Heart right ventricle (tissue), 16 donors: Measurements from ENCODE around the gene ZNF436. TPM values are rescaled to one million over a fixed set of nuclear protein-coding genes. Genes with fewer than 3 reads are reported as not detected.

Source experiments
- ATAC-seq, 8 donors: fragments of 200-7000 bp; cut with Tn5 transposase; one replicate each; pipeline ENCODE4 v1.9.1; 2020; ENCODE audit warnings: mild to moderate bottlenecking in 8 of 8, moderate library complexity in 8 of 8, moderate number of reproducible peaks in 1 of 8
- DNase-seq, 2 donors: peaks; one replicate each; pipeline ENCODE4 v3.0.0-alpha.2; 2020
- H3K27ac ChIP-seq, 10 donors: fragments of 200-600 bp; sonication (generic) in 2 of 10; one replicate each; pipeline versions ENCODE4 v1.5.0 to v1.8.0; 2020 to 2022; ENCODE audit warnings: mild to moderate bottlenecking in 3 of 10
- H3K27me3 ChIP-seq, 7 donors: fragments of 200-600 bp; one replicate each; pipeline ENCODE4 v1.8.0; 2021 to 2022; ENCODE audit warnings: mild to moderate bottlenecking in 2 of 7
- H3K36me3 ChIP-seq, 9 donors: fragments of 200-600 bp; sonication (generic) in 1 of 9; one replicate each; pipeline versions ENCODE4 v1.5.0 to v1.8.0; 2020 to 2022; ENCODE audit warnings: mild to moderate bottlenecking in 2 of 9
- H3K4me1 ChIP-seq, 9 donors: fragments of 200-600 bp; sonication (generic) in 1 of 9; one replicate each; pipeline versions ENCODE4 v1.5.0 to v1.8.0; 2020 to 2022; ENCODE audit warnings: mild to moderate bottlenecking in 4 of 9
- H3K4me3 ChIP-seq, 10 donors: fragments of 200-600 bp; sonication (generic) in 2 of 10; one replicate each; pipeline versions ENCODE4 v1.5.0 to v1.8.0; 2020 to 2022; ENCODE audit warnings: mild to moderate bottlenecking in 7 of 10, moderate library complexity in 2 of 10
- H3K9me3 ChIP-seq, 11 donors: fragments of 200-600 bp in 10 of 11; sonication (generic) in 2 of 11; one replicate each; pipeline versions ENCODE4 v1.5.0 to v1.8.0; 2013 to 2022; ENCODE audit warnings: mild to moderate bottlenecking in 2 of 11, control low read depth in 1 of 11, moderate library complexity in 1 of 11
- CTCF ChIP-seq, 9 donors: fragments of 200-600 bp; sonication (generic) in 2 of 9; IDR thresholded peaks; one replicate each; pipeline versions ENCODE4 v1.5.0 to v1.8.0; 2021 to 2022; ENCODE audit warnings: antibody characterized with exemption in 9 of 9, mild to moderate bottlenecking in 5 of 9, moderate library complexity in 1 of 9
- WGBS, 2 donors: extraction: QIAGEN DNeasy Blood & Tissue Kit; methylation state at CpG; one replicate each; pipeline ENCODE4 v1.1.7; 2013; ENCODE audit warnings: inconsistent platforms in 1 of 2; 5-methylcytosine and 5-hydroxymethylcytosine counted together
- intact Hi-C, 10 donors: fragments of 100-400 bp; cut with DNase I; formaldehyde crosslinking; loops; one replicate each; pipeline versions ENCODE4 v1.11.1 to v1.14.2; 2022
- polyA plus RNA-seq, 2 donors: library from polyadenylated mRNA; stranded (reverse); fragments of 200-250 nt; gene quantifications; one replicate each; pipeline ENCODE4 v1.2.3, GENCODE V29; 2013
- total RNA-seq, 10 donors: library from RNA; stranded (reverse); fragmentation: NEBNext Ultra II Directional in 3 of 10; extraction: Animal tissue kit (Norgen Biotek cat#: 25700) in 3 of 10; gene quantifications; one replicate each; pipeline versions ENCODE4 v1.2.1 to v1.2.4, GENCODE V29; 2021 to 2023
- donor health status: Arrhythmogenic right ventricular cardiomyopathy.
- donor health status: ischemic (EF 13 %, LVEDD 7.1; RV severe dilation, severe dysfunction).
- donor health status: healthy with polysubstance abuse.
- donor health status: DM: no; HTN: yes; CAD: no.
- donor health status: DM: no; HTN: no; CAD: no.
- donor health status: ischemic (EF 25% LVEDD 6.9; RV normal size, moderate dysfunction).
- donor health status: ischemic (EF 25% LVEDD 5.7; RV mildly dilated, moderate dysfunction).
- donor health status: healthy.
- donor health status: DM: yes; HTN: yes; CAD: no.
- donor health status: Ischemic cardiomyopathy.
- donor health status: ischemic (EF 35%, LVEDD 5.7; RV mildly dilated, moderate dysfunction).
- donor health status: nonischemic (EF 11% LVEDD 7.7; RV severe dilation, severe dysfunction).
- donor health status: DM: yes; HTN: yes; CAD: no.
- donor health status: PGD.
- donor health status: ischemic (EF 29% LVEDD 5.4; RV normal size, mild dysfunction).
- donor health status: nonischemic (EF 23%, LVEDD 6.1; RV moderate dilation, normal function).

ZNF436 gene
- total and polyA plus RNA-seq, 12 donors: 3.3 to 25.5 (median 14.7) TPM

- Histone ChIP-seq H3K36me3 (peaks cover 0 to 16% (median 0%) of the 10 kb centered on the region in 9 donors), H3K27me3 (no peaks in the 10 kb centered on the region), H3K9me3 (peaks cover 0 to 3% (median 0%) of the 10 kb centered on the region in 11 donors), H3K4me3 (no peak overlapping the region), H3K27ac (peak overlapping the region in 9 of 10 donors; percentile 72 to 90 (median 82)), H3K4me1 (peaks cover 6 to 48% (median 32%) of the 10 kb centered on the region in 9 donors)
- ATAC-seq (no peak), DNase-seq (no peak)
- 88 to 90% methylated on average over 4 of the region's 4 CpGs for WGBS, 2 donors
- TF ChIP-seq CTCF (IDR thresholded peaks at IDR 0.05): no peak
- intact Hi-C loops: loop anchor here in 1 of 10 donors (2.0 kb wide), 1 partner anchor 27 kb away; the partner anchor contains the start of gene ZNF436
Measured at GRCh38 chr1:23395849-23396248, 26.2 kb upstream of the ZNF436 start.

- H3K4me3 ChIP-seq: peak overlapping the region in 1 of 10 donors; percentile 6
- intact Hi-C loops: loop anchor here in 1 of 10 donors (2.0 kb wide), 1 partner anchor 26 kb away; the partner anchor contains the start of gene ZNF436
Measured at GRCh38 chr1:23395154-23395724, 25.6 kb upstream of the ZNF436 start.

GRCh38 chr1:23394684-23395083, 25.0 kb upstream of the ZNF436 start:
- no peak overlapping the region for H3K4me3 ChIP-seq
- intact Hi-C loops: loop anchor here in 1 of 10 donors (2.0 kb wide), 1 partner anchor 26 kb away; the partner anchor contains the start of gene ZNF436
- H3K4me1 ChIP-seq: peaks cover 2 to 43% (median 27%) of the 10 kb centered on the region in 9 donors
- peak in 2 of 9 donors; percentile 21 to 23 for TF ChIP-seq CTCF (IDR thresholded peaks at IDR 0.05)
- DNase-seq (peak; percentile 76 to 86), ATAC-seq (peak; percentile 81 to 89 (median 86))
- peaks cover 0 to 3% (median 0%) of the 10 kb centered on the region in 11 donors for H3K9me3 ChIP-seq
- H3K27me3 ChIP-seq: no peaks in the 10 kb centered on the region
- peak overlapping the region; percentile 37 to 90 (median 82) for H3K27ac ChIP-seq
- 15 to 17% methylated on average over 7 of the region's 7 CpGs for WGBS, 2 donors
- peaks cover 0 to 16% (median 0%) of the 10 kb centered on the region in 9 donors for H3K36me3 ChIP-seq

More at GRCh38 chr1:23395154-23395724, 25.6 kb upstream of the ZNF436 start:
- H3K4me1 ChIP-seq: peaks cover 2 to 43% (median 27%) of the 10 kb centered on the region in 9 donors
- ATAC-seq (peak in 4 of 8 donors; percentile 4 to 25 (median 18)), DNase-seq (no peak)
- H3K9me3 ChIP-seq: peaks cover 0 to 3% (median 0%) of the 10 kb centered on the region in 11 donors
- peaks cover 0 to 16% (median 0%) of the 10 kb centered on the region in 9 donors for H3K36me3 ChIP-seq
- peak overlapping the region; percentile 37 to 90 (median 82) for H3K27ac ChIP-seq
- 29 to 42% methylated on average over 8 of the region's 8 CpGs for WGBS, 2 donors
- no peak for TF ChIP-seq CTCF (IDR thresholded peaks at IDR 0.05)
- no peaks in the 10 kb centered on the region for H3K27me3 ChIP-seq

- peak; percentile 37 to 67 (median 64) for ATAC-seq
- DNase-seq: no peak
- H3K27ac ChIP-seq: peak overlapping the region in 9 of 10 donors; percentile 72 to 90 (median 82)
- H3K4me3 ChIP-seq: no peak overlapping the region
- H3K9me3 ChIP-seq: peaks cover 0 to 1% (median 0%) of the 10 kb centered on the region in 11 donors
- WGBS, 2 donors: 26 to 42% methylated on average over 4 of the region's 4 CpGs
- no peaks in the 10 kb centered on the region for H3K27me3 ChIP-seq
- peaks cover 0 to 16% (median 0%) of the 10 kb centered on the region in 9 donors for H3K36me3 ChIP-seq
- intact Hi-C loops: loop anchor here in 1 of 10 donors (2.0 kb wide), 1 partner anchor 25 kb away; the partner anchor contains the start of gene ZNF436
- H3K4me1 ChIP-seq: peaks cover 2 to 43% (median 27%) of the 10 kb centered on the region in 9 donors
- no peak for TF ChIP-seq CTCF (IDR thresholded peaks at IDR 0.05)
Measured at GRCh38 chr1:23394181-23394580, 24.5 kb upstream of the ZNF436 start.
